ENCODE results near the gene AP1M2.
A peak's percentile ranks its signal among the peaks of the same experiment; 100 is the strongest.
"Not testable (repeated sequence)": the region's sequence is repeated elsewhere in the genome, so short reads cannot be mapped to it uniquely, and the experiment has no call there.

Gene AP1M2

DNA sequence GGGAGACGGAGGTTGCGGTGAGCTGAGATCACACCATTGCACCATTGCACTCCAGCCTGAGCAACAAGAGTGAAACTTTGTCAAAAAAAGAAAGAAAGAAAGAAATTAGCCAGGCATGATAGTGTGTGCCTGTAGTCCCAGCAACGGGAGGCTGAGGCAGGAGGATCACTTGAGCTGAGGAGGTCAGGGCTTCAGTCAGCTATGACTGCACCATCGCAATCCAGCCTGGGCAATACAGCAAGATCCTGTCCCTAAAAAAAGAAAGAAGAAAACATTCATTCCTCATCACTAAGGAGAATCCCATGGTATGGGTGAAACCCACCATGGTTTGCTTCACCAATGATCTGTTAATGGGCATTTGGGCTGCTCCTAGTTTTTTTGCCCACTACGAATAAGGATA lies 13.0 kb upstream of the AP1M2 start:
- DNase-seq, result no peak

DNA sequence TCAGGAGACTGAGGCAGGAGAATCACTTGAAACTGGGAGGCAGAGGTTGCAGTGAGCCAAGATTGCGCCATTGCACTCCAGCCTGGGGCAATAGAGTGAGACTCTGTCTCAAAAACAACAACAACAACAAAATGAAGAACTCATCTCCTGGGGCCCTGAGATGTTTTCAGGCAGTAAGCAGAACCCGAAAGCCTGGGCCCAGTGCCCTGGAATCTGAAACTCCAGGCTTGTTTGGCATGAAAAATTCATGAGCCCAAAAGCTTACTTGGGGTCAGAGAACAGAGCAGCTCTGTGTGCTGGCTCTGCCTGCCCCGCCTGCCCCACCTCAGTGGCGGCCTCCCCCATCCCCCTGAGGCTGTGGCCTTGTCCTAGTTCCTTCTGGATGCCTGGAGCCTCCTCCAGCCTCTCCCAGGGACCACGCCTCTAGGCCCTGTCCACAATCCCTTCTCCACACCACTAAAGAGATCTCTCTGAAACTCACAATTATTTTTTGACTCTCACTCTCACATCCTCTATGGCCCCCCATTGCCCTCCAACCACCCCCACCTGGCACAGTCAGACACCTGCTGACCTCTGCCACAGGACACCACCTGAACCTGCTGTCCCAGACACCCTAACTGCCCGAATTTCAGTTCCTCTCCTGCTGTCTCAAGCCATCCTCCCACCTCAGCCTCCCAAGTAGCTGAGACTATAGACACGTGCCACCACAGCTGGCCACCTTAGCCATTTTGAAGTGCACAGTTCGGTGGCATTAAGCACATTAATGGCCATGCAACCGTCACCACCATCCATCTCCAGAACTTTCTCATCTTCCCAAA lies 6.9 kb upstream of the AP1M2 start:
- DNase-seq, result no peak

DNA sequence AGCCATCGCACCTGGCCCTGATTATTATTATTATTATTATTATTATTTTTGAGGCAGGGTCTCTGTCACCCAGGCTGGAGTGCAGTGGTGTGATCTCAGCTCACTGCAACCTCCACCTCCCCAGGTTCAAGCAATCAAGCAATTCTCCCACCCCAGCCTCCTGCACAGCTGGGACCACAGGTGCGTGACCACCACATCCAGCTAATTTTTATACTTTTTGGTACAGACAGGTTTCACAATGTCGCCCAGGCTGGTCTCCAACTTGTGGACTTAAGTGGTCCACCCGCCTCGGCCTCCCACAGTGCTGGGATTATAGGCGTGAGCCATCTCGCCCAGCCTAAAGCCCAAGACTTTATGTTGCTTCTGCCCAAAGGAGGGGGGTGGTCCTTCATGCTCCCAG lies 6.0 kb upstream of the AP1M2 start:
- no peak for DNase-seq

DNA sequence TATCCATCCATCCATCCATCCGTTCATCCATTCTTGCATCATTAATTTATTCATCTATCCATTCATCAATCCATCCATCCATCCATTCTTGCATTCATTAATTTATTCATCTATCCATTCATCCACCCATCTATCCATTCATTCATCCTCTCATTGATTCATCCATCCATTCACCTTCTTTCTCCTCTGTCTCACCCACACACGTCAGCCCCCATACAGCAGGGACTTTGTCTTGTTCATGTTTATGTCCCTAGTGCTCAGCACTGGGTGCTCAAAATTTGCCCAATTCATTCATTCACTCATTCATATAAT lies 683 bp upstream of the AP1M2 start:
- DNase-seq, result no peak

DNA sequence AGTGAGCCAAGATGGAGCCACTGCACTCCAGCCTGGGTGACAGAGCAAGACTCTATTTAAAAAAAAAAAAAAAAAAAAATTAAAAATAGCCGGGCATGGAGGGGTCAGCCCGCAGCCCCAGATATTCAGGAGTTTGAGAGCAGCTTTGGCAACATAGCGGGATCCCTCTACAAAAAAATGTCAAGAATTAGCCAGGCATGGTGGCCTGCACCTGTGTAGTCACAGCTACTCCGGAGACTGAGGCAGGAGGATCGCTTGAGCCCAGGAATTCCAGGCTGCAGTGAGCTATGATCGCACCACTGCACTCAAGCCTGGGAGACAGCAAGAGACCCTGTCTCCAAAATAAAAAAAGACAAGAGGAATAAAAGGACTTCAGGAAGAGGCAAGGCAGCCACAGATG lies 716 bp downstream of the AP1M2 start:
- no peak for DNase-seq

DNA sequence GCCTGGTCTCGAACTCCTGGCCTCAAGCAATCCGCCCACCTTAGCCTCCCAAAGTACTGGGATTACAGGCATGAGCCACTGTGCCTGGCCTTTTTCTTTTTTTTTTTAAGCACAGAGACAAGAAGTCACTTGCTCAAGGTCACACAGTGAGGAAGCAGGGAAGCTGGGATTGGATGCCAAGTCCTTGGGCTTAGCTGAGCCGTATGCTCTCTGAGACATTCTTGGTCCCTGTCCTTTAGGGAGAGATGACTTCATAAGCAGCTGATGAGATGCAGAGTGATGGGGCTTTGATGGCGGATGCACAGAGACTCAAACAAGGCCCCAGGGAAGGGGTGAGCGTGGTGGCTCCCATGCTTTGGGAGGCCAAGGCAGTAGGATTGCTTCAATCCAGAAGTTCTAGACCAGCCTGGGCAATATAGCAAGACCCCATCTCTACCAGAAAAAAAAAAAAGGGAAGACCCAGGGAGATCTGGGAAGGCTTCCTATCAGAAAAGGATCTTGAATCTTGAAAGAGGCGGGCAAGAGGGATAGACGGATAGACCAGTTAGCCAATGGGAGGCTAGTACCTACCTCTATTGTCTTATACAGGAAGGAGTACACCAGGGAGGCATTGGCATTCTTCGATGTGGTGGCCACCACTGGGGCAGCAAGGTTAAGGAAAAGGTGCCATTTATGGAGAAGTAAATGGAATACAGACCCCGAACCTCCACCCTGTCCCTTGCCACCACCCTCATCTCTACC lies 3.9 kb downstream of the AP1M2 start:
- no peak for DNase-seq

- no peak for DNase-seq
Observed at GRCh38 chr19:10582091-10582490, 5.0 kb downstream of the AP1M2 start.

DNA sequence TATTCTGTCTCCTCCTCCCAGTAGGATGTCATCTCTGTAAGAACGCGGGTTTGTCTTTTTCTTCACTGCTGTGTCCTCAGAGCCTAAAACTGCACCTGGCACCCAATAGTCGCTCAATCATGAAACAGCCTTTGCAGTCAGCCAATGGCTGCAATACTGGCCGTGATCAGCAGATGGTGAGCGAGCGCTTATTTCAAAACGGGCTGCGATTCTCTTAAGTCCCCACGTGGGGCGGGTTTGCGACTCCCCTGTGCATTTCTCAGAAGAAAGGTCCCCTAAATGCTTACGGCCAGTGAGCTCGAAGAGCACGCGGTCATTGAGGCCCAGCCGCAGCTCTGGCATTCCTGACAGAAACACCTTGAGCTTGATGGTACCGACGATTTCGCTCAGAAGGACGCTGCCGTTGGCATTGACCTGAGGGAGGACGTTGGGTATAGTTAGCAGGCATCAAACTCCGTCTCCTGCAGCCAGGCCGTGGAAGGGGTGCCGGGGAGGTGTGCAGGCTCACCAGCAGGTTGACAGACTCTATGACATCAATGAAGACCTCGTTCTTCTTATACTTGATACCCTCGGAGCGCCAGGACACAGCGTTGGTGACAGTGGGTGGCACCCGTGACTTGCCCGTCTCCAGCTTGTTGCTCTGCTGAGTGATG lies 6.0 kb downstream of the AP1M2 start:
- DNase-seq, result peak; percentile 49

DNA sequence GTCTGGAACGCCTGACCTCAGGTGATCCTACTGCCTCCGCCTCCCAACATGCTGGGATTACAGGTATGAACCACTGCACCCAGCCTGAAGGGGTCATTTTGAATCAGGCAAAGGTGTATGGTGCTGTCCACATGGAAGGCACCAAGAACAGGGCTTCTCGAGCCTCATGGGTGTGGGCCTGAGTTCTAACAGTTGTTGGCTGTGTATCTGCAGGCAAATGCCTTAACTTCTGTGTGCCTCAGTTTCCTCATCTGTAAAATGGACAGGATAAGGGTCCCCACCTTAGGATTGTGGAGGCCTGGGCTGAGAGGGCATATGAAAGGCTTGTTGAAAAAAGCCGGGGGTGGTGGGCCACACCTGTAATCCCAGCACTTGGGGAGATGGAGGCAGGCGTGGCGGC lies 9.2 kb downstream of the AP1M2 start:
- no peak for DNase-seq

GRCh38 chr19:10575011-10575716 lies 11.9 kb downstream of the AP1M2 start:
- no peak for DNase-seq

- no peak for DNase-seq
Observed at GRCh38 chr19:10574462-10574861, 12.7 kb downstream of the AP1M2 start.

GRCh38 chr19:10573793-10574192 lies 13.3 kb downstream of the AP1M2 start:
- DNase-seq, result not testable (repeated sequence)

DNA sequence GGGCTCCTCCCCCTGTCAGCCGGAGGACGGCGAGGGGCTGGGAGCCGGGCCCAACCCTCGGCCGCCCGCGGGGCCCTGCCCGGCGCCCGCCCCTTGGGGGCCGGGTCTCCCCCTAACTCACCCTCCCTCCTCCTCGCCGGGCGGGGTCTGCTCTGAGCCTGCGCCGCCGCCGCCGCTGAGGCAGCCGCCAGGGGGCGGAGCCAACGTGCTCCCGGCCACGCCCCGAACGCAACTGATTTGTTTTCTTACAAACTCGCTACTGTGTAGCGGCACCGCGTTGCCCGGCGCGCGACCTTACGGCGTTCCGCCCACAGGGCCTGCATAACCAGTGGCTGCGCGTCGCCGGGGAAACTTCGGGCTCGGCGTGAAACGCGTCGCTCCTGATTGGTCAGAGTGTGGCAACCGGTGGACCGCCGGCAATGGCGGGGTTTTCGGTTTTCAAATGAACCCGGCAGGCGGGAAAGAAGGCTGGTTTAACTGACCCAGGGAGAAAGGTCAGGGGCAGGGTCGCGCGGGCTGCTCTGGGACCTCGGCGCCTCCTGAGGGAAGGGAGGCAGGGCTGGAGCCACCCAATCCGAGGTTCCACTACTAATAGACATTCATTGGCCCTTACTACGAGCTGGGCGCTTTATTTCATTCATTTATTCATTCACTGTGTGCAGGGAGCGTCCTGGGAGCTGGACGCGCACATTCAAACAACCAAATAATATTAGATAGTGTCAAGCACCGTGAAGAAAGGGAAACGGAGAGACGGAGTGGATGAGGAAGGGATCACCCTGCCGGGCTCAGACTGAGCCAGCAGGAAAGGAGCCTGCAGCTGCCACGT lies 18.1 kb downstream of the AP1M2 start, which contains the start of gene CDKN2D:
TSS of gene CDKN2D (minus strand) at position 154 of the 826 bp plus-strand sequence. CDS start 326 bp downstream, outside the sequence.
- peak; percentile 99 for DNase-seq

- peak; percentile 60 for DNase-seq
Observed at GRCh38 chr19:10568062-10568825, 18.9 kb downstream of the AP1M2 start.

GRCh38 chr19:10567656-10568055 lies 19.5 kb downstream of the AP1M2 start:
- DNase-seq, result no peak

GRCh38 chr19:10566658-10567410 lies 20.3 kb downstream of the AP1M2 start:
- no peak for DNase-seq

DNA sequence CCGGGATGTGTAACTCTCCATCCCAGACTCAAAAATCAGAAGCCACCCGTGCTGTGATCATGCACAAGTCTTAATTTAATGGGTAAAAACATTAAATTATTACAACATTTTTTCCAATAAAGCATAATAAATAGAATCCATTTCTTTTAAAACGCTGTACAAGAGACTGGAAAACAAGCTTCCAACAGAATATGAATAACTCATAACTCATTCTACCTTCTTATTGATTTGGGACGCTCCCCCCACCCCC lies 20.8 kb downstream of the AP1M2 start:
- no peak for DNase-seq

GRCh38 chr19:10565567-10566407 lies 21.3 kb downstream of the AP1M2 start, which contains the start of gene KRI1:
Gene KRI1 (minus strand): TSS chr19:10566010. CDS start chr19:10565999, 11 bp downstream.
- peak; percentile 92 for DNase-seq

DNA sequence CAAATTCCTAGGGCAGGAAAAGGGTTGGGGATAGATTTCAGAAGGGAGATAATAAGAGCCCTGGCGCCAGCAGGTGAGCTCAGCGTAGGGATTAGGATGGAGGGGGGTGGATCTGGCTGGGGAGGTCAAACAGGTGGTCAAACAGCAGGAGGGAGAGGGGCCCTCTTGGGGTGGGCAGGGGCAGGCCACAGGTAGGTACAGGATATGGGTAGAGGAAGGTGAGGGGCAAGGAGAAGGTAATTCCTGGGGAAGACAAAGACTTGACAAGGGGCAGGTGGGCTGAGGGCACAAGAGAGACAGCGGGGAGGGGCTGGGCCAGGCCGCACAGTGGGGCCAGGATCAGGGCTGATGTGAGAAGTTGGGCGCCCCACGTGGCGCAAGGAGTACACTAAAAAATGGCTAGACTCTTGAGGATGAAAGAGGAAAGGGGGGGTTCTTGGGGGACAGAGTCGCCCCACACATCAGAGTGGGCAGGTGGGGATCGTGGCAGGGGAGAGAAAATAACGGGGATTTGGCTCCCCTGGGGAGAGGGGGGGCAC lies 22.0 kb downstream of the AP1M2 start:
- no peak for DNase-seq

DNA sequence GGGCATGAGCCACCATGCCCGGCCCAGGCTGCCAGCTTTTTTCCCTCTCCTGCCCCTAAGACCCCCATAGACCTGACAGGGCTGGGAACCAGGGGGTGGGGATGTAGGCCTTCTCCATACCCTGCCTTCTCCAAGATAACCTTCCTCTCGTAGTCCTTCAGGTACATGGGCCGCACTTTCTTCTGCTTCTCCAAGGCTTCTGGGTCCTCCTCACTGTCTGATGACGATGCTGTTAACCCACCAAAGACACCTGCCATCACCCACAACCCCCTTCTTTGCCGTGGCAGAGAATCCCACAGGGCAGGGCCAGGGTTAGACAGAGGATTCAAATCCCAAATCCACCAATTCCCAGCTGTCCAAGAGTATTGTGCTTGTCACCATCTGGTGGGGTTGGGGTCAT lies 24.5 kb downstream of the AP1M2 start:
- DNase-seq, result no peak

Data from DMS153 (cell line).